GM12872 (cell line): ENCODE results near the gene KNSTRN.

Experiments
- TF ChIP-seq, protein P1 (sequence below): IDR thresholded peaks from 3 replicates; pipeline ENCODE4 v1.5.1; 2011; ENCODE audit warnings: low read depth, mild to moderate bottlenecking, low read length, moderate library complexity; ENCODE audit not compliant: insufficient read depth

The KNSTRN gene, protein sequence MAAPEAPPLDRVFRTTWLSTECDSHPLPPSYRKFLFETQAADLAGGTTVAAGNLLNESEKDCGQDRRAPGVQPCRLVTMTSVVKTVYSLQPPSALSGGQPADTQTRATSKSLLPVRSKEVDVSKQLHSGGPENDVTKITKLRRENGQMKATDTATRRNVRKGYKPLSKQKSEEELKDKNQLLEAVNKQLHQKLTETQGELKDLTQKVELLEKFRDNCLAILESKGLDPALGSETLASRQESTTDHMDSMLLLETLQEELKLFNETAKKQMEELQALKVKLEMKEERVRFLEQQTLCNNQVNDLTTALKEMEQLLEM

DNA sequence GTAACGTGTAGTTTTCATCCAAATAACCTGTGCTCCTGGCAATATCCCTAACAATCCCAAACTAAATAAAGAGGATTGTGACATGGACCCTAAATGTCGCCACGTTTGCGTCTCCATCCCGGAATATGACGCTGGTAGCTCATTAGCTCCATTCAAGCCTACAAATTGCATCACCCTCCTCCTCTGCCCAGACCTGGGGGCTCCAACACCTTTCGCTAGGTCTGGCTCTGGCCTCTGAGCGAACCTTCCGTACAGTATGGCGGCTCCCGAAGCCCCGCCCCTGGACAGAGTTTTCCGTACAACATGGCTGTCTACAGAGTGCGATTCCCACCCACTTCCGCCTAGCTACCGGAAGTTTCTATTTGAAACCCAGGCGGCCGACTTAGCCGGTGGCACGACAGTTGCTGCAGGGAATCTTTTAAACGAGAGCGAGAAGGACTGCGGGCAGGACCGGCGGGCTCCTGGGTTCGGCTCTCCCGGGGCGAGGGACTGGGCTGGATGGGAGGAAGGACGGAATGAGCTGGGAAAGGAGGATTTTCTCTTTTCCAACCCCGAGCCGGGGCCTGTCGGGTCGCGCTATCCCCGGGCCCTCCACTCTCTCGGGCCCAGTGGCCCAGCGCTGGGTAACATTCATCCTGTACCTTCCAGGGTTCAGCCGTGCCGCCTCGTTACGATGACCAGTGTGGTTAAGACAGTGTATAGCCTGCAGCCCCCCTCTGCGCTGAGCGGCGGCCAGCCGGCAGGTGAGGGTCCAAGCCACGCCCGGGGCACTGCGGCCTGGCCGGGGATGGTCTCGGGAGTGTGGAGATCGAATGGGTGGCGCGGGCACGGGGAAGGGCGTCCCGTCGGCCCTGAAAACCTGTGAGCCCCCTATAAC lies at the start of gene KNSTRN:
Gene KNSTRN, plus strand, starts transcription at position 142 of the 877 bp plus-strand sequence. Its CDS starts 115 bp downstream, at position 257.
- TF ChIP-seq, protein P1, sequence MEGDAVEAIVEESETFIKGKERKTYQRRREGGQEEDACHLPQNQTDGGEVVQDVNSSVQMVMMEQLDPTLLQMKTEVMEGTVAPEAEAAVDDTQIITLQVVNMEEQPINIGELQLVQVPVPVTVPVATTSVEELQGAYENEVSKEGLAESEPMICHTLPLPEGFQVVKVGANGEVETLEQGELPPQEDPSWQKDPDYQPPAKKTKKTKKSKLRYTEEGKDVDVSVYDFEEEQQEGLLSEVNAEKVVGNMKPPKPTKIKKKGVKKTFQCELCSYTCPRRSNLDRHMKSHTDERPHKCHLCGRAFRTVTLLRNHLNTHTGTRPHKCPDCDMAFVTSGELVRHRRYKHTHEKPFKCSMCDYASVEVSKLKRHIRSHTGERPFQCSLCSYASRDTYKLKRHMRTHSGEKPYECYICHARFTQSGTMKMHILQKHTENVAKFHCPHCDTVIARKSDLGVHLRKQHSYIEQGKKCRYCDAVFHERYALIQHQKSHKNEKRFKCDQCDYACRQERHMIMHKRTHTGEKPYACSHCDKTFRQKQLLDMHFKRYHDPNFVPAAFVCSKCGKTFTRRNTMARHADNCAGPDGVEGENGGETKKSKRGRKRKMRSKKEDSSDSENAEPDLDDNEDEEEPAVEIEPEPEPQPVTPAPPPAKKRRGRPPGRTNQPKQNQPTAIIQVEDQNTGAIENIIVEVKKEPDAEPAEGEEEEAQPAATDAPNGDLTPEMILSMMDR: no peak

DNA sequence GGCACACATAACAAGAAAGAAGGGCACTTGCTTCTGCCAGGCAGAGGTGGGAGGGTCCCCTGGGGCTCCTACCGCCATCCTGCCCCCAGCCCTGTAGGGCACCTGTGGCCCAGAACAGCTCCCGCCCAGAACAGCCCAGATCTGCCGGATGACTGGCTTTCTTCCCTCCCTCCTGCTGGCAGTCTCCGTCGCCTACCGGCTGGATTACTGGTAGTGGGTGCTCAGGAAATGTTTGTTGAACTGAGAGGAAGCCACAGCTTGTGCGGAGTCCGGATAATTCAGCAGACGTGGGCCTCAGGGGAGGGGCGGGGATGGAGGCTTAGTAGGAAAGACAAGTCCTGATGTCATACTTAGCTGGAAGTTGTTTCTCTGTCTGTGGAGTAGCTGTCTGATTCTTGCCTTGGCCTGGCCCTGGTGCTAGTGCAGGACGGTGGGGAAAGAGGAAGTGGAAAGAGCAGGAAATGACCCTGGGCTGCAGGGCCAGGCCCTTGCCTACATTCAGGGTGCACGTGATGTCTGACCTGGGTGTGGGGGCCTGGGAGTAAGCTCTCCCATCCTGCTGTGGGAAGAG lies 48.5 kb upstream of the KNSTRN start:
- TF ChIP-seq, protein P1: no peak

DNA sequence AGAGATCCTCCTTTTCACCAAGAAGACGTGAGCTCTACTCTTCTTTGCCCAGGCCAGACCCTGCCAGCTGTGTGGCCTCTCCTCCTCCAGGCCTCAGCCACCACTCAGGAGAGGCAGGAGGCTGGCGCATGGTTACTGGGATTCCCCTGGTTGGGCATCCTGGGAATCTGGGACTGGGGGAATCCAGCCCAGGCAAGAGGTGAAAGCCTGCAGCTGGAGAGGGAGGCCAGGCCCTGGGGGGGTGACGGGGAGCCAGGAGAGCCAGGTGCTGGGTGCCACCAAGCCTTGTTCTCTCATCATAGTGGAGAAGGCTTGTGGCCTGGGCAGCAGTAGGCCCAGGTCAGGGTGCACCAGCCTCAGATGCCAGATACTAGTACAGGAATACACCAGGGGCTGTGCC lies 48.0 kb upstream of the KNSTRN start:
- TF ChIP-seq, protein P1: no peak

DNA sequence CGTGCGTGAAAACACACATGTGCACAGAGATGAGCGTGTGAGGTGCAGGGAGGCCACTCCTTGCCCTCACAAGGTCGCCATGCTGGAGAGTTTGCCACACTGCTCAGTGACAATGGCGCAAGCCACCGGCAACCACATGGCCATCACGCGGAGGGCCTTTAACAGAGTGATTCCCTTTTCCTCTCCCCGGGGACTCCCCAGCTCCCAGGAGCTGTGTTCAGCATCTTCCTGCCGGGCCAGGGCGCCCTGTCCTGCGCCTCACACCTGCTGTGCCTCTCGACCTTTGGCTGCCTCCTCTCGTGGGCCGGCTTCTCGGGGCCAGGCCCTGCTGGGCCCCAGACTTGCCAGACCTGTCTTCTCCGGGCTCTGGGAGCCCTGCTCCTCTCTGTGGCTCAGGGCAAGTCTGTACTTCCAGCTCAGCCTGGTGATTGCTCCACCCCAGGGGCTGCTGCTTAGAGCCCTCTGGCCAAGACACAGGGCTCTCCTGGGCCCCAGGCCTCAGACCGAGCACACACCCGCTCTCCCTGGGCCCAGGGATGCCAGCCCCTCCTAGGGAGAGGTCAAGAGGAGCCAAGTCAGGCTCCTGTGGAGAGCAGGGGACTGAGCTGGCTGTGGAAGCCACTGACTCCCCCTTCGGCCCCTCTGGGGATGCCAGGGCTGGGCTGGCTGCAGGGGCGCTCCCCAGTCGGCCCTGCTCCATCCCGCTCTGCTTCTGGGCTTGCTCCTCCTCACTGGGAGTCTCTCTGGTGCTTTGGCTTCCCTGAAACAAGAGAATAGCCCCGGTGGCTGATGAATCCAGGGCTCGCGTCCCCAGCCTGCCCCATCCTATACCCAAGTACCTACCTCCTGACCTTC lies 47.4 kb upstream of the KNSTRN start:
- TF ChIP-seq, protein P1: no peak

DNA sequence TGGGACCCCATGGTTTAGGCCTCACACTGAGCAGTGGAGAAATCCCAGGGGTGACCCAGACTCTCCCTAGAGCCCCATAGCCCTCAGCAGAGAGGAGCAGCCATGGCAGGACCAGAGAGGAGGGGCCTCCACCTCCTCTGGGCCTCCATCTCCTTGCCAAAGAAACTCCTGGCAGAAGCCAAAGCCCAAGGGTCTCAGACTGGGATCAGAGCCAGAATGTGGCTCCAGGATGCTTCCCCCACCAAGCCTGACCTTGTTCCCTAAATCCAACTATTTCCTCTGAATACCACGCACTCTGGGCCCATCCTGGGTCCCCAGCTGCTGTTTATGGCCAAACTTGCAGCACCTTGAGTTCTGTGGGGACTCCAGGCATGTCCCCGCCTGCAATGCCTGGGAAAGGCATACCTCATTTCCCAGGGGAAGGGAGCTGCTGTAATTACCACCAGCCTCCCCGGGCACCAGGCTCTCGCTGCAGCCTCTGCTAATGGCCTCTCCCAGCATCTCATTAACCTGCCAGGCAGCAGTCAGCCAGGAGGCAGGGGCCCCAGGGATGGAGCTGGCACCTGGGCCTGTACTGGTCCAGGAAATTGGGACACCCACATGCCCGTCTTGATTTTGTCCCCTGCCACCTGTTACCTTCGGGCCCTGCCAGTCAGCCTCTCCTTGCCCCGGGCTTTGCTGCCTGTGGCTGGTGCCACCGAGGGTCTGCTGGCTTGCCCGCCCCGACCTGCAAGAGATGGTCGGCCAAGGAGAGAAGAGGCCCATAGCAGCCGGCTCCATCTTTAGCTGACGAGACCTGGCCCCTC lies 46.4 kb upstream of the KNSTRN start:
- TF ChIP-seq, protein P1: no peak

DNA sequence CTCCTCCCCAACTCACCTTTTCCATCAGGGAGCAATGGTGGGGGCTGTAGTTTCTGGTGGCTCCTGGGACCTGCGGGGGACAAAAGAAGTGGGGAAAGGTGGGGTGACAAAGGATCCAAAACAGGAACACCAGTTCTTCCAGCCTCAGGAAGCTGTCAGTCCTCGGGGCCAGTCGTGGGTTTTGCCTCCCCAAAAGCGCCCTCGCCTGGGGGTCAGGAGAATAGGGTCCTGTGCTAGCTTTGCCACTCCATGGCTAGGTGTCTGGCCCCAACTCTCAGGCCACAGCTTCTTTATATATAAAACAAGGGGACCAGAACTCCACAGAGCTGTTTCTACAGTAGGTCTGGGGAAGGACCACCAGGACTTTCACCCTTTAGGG lies 45.8 kb upstream of the KNSTRN start:
- TF ChIP-seq, protein P1: peak; percentile 70
